A549 (cell line): ENCODE measurements around the gene TIAM2. TPM values are rescaled to one million over a fixed set of nuclear protein-coding genes. Genes with fewer than 3 reads are reported as not detected.

Experiments used
- ATAC-seq, 2 experiments: fragments of 200-7000 bp in 1 of 2; fragments of >200 bp in 1 of 2; cut with Nextera tagmentation in 1 of 2; cut with Tn5 transposase in 1 of 2; 3 replicates each; pipeline versions ENCODE4 v1.8.0 to v1.9.1; 2018 to 2020; ENCODE audit warnings: mild to moderate bottlenecking in 1 of 2, moderate library complexity in 1 of 2
- CTCF ChIA-PET: fragments of 300-600 bp; sonication (Branson Sonifier 250); formaldehyde crosslinking; extraction: SDS; loops from one replicate; lab custom pipeline; 2021; ENCODE audit warnings: antibody characterized with exemption, inconsistent platforms; lab: Yijun Ruan, JAX
- POLR2A ChIA-PET: fragments of 350-600 bp; formaldehyde crosslinking; extraction: SDS; loops from one replicate; lab custom pipeline; 2021; ENCODE audit warnings: antibody characterized with exemption, inconsistent platforms; lab: Yijun Ruan, JAX
- DNase-seq, 2 experiments: peaks; one replicate each; pipeline versions ENCODE4 v3.0.0 to v3.0.0-alpha.2; 2011 to 2016; ENCODE audit warnings: low read depth in 1 of 2, low spot score in 1 of 2
- FAIRE-seq: peaks from 2 replicates; lab custom pipeline; 2011; peaks lifted over from hg19 to GRCh38; lab: Jason Lieb, UNC
- H3K27ac ChIP-seq, 2 experiments: fragments of >200 bp; sonication (Bioruptor Twin); formaldehyde crosslinking; 3 replicates each; pipeline ENCODE4 v1.5.1; 2016 to 2017
- H3K4me1 ChIP-seq: fragments of >200 bp; sonication (Bioruptor Twin); formaldehyde crosslinking; 3 replicates; pipeline ENCODE4 v1.6.1; 2016
- H3K4me2 ChIP-seq: fragments of >200 bp; sonication (Bioruptor Twin); formaldehyde crosslinking; 3 replicates; pipeline ENCODE4 v1.6.1; 2016
- H3K4me3 ChIP-seq: fragments of >200 bp; sonication (Bioruptor Twin); formaldehyde crosslinking; 3 replicates; pipeline ENCODE4 v1.5.1; 2016
- H3K9me3 ChIP-seq: fragments of >200 bp; sonication (Bioruptor Twin); formaldehyde crosslinking; 3 replicates; pipeline ENCODE4 v1.6.1; 2016
- BHLHE40 ChIP-seq: IDR thresholded peaks from 2 replicates; pipeline ENCODE4 v1.6.1; 2012; ENCODE audit warnings: low read depth, low read length, inconsistent platforms
- CEBPB ChIP-seq, 2 experiments: fragments of >200 bp in 1 of 2; sonication (Bioruptor Twin) in 1 of 2; formaldehyde crosslinking in 1 of 2; IDR thresholded peaks; 2 replicates each; pipeline ENCODE4 v1.6.1; 2012 to 2016
- CHD2 ChIP-seq: fragments of 150-350 bp; IDR thresholded peaks from 2 replicates; pipeline ENCODE4 v1.6.1; 2014; ENCODE audit warnings: low read length; ENCODE audit not compliant: partially characterized antibody
- CHD4 ChIP-seq: fragments of 200-600 bp; sonication (generic); IDR thresholded peaks from 2 replicates; pipeline ENCODE4 v1.6.1; 2016; ENCODE audit warnings: antibody characterized with exemption, mild to moderate bottlenecking, borderline replicate concordance
- EHF ChIP-seq: fragments of 250-450 bp; sonication (Bioruptor Pico); IDR thresholded peaks from 2 replicates; pipeline ENCODE4 v1.5.0; 2020; ENCODE audit warnings: mild to moderate bottlenecking
- EP300 ChIP-seq, 2 experiments: fragments of >200 bp; sonication (Bioruptor Twin); formaldehyde crosslinking; IDR thresholded peaks; 2 replicates in 1 of 2; 3 replicates in 1 of 2; pipeline ENCODE4 v1.6.1; 2016 to 2017
- ESRRA ChIP-seq: fragments of 150-350 bp; IDR thresholded peaks from 2 replicates; pipeline ENCODE4 v1.6.1; 2014; ENCODE audit warnings: mild to moderate bottlenecking, low read length, borderline replicate concordance
- FOSB ChIP-seq: fragments of 250-450 bp; sonication (Bioruptor Pico); IDR thresholded peaks from 2 replicates; pipeline ENCODE4 v1.5.0; 2020; ENCODE audit warnings: mild to moderate bottlenecking, moderate library complexity
- HDAC2 ChIP-seq: fragments of 200-600 bp; sonication (generic); IDR thresholded peaks from 2 replicates; pipeline ENCODE4 v1.6.1; 2016
- HOXA7 ChIP-seq: fragments of 250-450 bp; sonication (Bioruptor Pico); IDR thresholded peaks from 2 replicates; pipeline ENCODE4 v1.5.0; 2020; ENCODE audit warnings: mild to moderate bottlenecking, moderate library complexity
- HOXB13 ChIP-seq: fragments of 250-450 bp; sonication (Bioruptor Pico); IDR thresholded peaks from 2 replicates; pipeline ENCODE4 v1.5.0; 2020; ENCODE audit warnings: low read depth, mild to moderate bottlenecking, moderate library complexity
- KDM5A ChIP-seq: fragments of 200-600 bp; sonication (generic); IDR thresholded peaks from 2 replicates; pipeline ENCODE4 v1.6.1; 2016; ENCODE audit warnings: antibody characterized with exemption, mild to moderate bottlenecking
- MYC ChIP-seq: IDR thresholded peaks from 2 replicates; pipeline ENCODE4 v1.6.1; 2012; ENCODE audit warnings: mild to moderate bottlenecking, inconsistent platforms, low read length, improper control_type of control experiment, borderline replicate concordance
- NR3C1 ChIP-seq: fragments of >200 bp; sonication (Bioruptor Twin); formaldehyde crosslinking; IDR thresholded peaks from 3 replicates; pipeline ENCODE4 v1.6.1; 2017
- RAD21 ChIP-seq, 2 experiments: fragments of >200 bp in 1 of 2; sonication (Bioruptor Twin) in 1 of 2; formaldehyde crosslinking in 1 of 2; IDR thresholded peaks in 1 of 2; conservative IDR thresholded peaks in 1 of 2; 2 replicates in 1 of 2; 3 replicates in 1 of 2; pipeline ENCODE4 v1.6.1; 2012 to 2018; ENCODE audit warnings: inconsistent platforms in 1 of 2
- RCOR1 ChIP-seq: fragments of 150-350 bp; IDR thresholded peaks from 2 replicates; pipeline ENCODE4 v1.6.1; 2014; ENCODE audit warnings: antibody characterized with exemption, low read length, low read depth
- RNF2 ChIP-seq: fragments of 200-600 bp; sonication (generic); IDR thresholded peaks from 2 replicates; pipeline ENCODE4 v1.6.1; 2016; ENCODE audit warnings: low read depth, mild to moderate bottlenecking, antibody characterized with exemption, moderate library complexity, borderline replicate concordance
- SREBF2 ChIP-seq: fragments of 450-650 bp; IDR thresholded peaks from 2 replicates; pipeline ENCODE4 v1.6.1; 2014; ENCODE audit warnings: mild to moderate bottlenecking, moderate library complexity
- ZC3H11A ChIP-seq: fragments of 450-650 bp; IDR thresholded peaks from 2 replicates; pipeline ENCODE4 v1.6.1; 2014; ENCODE audit warnings: antibody characterized with exemption, mild to moderate bottlenecking
- ZFP36 ChIP-seq: fragments of 450-650 bp; IDR thresholded peaks from 2 replicates; pipeline ENCODE4 v1.6.1; 2014; ENCODE audit warnings: borderline replicate concordance; ENCODE audit not compliant: partially characterized antibody
- ZNF302 ChIP-seq: fragments of 250-450 bp; sonication (Bioruptor Pico); IDR thresholded peaks from 2 replicates; pipeline ENCODE4 v1.9.0; 2021; ENCODE audit warnings: inconsistent platforms, mild to moderate bottlenecking, moderate library complexity
- WGBS: methylation state at CpG from one replicate; pipeline ENCODE4 v1.1.6; 2017; ENCODE audit errors: missing lambda C conversion rate; 5-methylcytosine and 5-hydroxymethylcytosine counted together
- polyA plus RNA-seq, 4 experiments: library from polyadenylated mRNA; depleted of rRNA in 3 of 4; stranded (reverse); fragments of >200 nt; fragmentation: RNase III in 1 of 4; extraction: RNeasy Plus Mini Kit Qiagen cat#74134 plus additional on column Dnase treatment in 1 of 4; gene quantifications; 2 replicates in 3 of 4; 3 replicates in 1 of 4; pipeline ENCODE4 v1.2.3, GENCODE V29; 2011 to 2017
- TF ChIP-seq, protein P1 (sequence below): fragments of 150-350 bp; IDR thresholded peaks from 2 replicates; pipeline ENCODE4 v1.6.1; 2014; ENCODE audit warnings: low read depth, mild to moderate bottlenecking, low read length
- TF ChIP-seq, protein P2 (sequence below): fragments of 200-600 bp; sonication (generic); IDR thresholded peaks from 2 replicates; pipeline ENCODE4 v1.6.1; 2016; ENCODE audit warnings: antibody characterized with exemption, mild to moderate bottlenecking, moderate library complexity
- TF ChIP-seq, protein P3 (sequence below): fragments of >200 bp; sonication (Bioruptor Twin); formaldehyde crosslinking; IDR thresholded peaks from 3 replicates; pipeline ENCODE4 v1.6.1; 2016
- TF ChIP-seq, protein P4 (sequence below): fragments of 450-650 bp; IDR thresholded peaks from 2 replicates; pipeline ENCODE4 v1.6.1; 2014; ENCODE audit warnings: antibody characterized with exemption
- TF ChIP-seq, protein P5 (sequence below): fragments of >200 bp; sonication (Bioruptor Twin); formaldehyde crosslinking; IDR thresholded peaks from 3 replicates; pipeline ENCODE4 v1.5.1; 2016
- TF ChIP-seq, protein P6 (sequence below): fragments of 250-450 bp; sonication (Bioruptor Pico); IDR thresholded peaks from 2 replicates; pipeline ENCODE4 v1.5.0; 2020; ENCODE audit warnings: low read depth, mild to moderate bottlenecking, moderate library complexity

The TIAM2 gene
- polyA plus RNA-seq, 2 of the 4 experiments (the other 2 are of a cell fraction): 2.5 to 3.1 TPM

DNA sequence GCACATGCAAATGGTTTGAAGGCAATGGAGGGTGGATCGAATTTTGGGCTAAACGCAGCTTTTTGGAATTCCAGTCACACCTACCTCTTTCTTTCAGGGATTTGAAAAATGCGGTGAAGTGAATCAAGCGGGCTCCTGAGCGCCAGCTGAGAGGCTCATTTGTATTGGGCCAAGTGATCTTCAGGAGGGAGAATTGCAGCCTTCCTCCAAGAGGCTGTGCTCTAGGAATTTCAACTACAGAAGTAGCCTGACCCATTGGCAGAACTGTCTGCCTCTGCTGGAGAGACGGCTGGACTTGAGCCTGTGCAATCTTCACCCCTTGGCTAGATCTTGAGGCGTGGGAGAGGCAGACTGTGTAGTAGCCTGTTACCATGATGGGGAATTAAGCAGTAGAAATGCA, 5.7 kb upstream of the TIAM2 start:
- Histone ChIP-seq H3K4me1 (peaks cover 9% of the 10 kb centered on the region), H3K27ac (no peak overlapping the region), H3K4me2 (no peak overlapping the region), H3K9me3 (no peaks in the 10 kb centered on the region), H3K4me3 (no peak overlapping the region)
- POLR2A ChIA-PET: no interaction called here
- WGBS: 73% methylated on average over 7 of the region's 7 CpGs
- ATAC-seq: no peak
- no peak for FAIRE-seq
- CTCF ChIA-PET: no interaction called here
- no peak for DNase-seq
- no peak for TF ChIP-seq ZC3H11A
- TF ChIP-seq CHD4: no peak
- TF ChIP-seq, protein P1, sequence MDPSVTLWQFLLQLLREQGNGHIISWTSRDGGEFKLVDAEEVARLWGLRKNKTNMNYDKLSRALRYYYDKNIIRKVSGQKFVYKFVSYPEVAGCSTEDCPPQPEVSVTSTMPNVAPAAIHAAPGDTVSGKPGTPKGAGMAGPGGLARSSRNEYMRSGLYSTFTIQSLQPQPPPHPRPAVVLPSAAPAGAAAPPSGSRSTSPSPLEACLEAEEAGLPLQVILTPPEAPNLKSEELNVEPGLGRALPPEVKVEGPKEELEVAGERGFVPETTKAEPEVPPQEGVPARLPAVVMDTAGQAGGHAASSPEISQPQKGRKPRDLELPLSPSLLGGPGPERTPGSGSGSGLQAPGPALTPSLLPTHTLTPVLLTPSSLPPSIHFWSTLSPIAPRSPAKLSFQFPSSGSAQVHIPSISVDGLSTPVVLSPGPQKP: no peak
- TF ChIP-seq RNF2: no peak
- TF ChIP-seq, protein P2, sequence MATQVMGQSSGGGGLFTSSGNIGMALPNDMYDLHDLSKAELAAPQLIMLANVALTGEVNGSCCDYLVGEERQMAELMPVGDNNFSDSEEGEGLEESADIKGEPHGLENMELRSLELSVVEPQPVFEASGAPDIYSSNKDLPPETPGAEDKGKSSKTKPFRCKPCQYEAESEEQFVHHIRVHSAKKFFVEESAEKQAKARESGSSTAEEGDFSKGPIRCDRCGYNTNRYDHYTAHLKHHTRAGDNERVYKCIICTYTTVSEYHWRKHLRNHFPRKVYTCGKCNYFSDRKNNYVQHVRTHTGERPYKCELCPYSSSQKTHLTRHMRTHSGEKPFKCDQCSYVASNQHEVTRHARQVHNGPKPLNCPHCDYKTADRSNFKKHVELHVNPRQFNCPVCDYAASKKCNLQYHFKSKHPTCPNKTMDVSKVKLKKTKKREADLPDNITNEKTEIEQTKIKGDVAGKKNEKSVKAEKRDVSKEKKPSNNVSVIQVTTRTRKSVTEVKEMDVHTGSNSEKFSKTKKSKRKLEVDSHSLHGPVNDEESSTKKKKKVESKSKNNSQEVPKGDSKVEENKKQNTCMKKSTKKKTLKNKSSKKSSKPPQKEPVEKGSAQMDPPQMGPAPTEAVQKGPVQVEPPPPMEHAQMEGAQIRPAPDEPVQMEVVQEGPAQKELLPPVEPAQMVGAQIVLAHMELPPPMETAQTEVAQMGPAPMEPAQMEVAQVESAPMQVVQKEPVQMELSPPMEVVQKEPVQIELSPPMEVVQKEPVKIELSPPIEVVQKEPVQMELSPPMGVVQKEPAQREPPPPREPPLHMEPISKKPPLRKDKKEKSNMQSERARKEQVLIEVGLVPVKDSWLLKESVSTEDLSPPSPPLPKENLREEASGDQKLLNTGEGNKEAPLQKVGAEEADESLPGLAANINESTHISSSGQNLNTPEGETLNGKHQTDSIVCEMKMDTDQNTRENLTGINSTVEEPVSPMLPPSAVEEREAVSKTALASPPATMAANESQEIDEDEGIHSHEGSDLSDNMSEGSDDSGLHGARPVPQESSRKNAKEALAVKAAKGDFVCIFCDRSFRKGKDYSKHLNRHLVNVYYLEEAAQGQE: no peak
- no peak for TF ChIP-seq MYC
- TF ChIP-seq FOSB (CRISPR knock-in tag): no peak
- TF ChIP-seq ZFP36: no peak
- no peak for TF ChIP-seq EHF
- TF ChIP-seq CHD2: no peak
- TF ChIP-seq, protein P3, sequence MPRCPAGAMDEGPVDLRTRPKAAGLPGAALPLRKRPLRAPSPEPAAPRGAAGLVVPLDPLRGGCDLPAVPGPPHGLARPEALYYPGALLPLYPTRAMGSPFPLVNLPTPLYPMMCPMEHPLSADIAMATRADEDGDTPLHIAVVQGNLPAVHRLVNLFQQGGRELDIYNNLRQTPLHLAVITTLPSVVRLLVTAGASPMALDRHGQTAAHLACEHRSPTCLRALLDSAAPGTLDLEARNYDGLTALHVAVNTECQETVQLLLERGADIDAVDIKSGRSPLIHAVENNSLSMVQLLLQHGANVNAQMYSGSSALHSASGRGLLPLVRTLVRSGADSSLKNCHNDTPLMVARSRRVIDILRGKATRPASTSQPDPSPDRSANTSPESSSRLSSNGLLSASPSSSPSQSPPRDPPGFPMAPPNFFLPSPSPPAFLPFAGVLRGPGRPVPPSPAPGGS: no peak
- no peak for TF ChIP-seq SREBF2
- TF ChIP-seq, protein P4, sequence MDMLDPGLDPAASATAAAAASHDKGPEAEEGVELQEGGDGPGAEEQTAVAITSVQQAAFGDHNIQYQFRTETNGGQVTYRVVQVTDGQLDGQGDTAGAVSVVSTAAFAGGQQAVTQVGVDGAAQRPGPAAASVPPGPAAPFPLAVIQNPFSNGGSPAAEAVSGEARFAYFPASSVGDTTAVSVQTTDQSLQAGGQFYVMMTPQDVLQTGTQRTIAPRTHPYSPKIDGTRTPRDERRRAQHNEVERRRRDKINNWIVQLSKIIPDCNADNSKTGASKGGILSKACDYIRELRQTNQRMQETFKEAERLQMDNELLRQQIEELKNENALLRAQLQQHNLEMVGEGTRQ: no peak
- TF ChIP-seq HOXB13 (CRISPR knock-in tag): no peak
- TF ChIP-seq, all 56 proteins: peak for 0

DNA sequence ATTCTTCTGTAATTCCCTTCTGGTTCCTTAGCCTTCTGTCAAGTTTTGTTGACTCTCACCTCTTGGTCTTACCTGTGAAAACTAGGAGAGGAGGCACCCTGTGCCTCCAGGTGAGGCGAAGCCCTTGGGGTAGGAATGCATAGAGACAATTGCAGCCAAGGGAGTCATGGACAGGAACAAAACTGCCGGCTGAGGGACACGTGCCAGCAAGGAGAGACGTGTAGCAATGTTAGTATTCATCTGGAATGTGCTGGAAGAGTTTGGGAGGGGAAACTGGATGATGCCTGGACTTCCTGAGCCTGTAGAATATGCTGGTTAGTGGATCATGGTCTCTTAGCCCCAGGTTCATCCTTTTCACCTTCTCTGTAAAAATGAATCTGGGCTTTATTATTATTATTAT, 3.9 kb upstream of the TIAM2 start:
- no peak overlapping the region for H3K27ac ChIP-seq
- DNase-seq: no peak
- CTCF ChIA-PET: no interaction called here
- peaks cover 9% of the 10 kb centered on the region for H3K4me1 ChIP-seq
- no peak for ATAC-seq
- no peaks in the 10 kb centered on the region for H3K9me3 ChIP-seq
- no peak for TF ChIP-seq HDAC2
- TF ChIP-seq EP300 (IDR thresholded peaks at IDR 0.05): no peak
- no peak for TF ChIP-seq NR3C1
- TF ChIP-seq, protein P5, sequence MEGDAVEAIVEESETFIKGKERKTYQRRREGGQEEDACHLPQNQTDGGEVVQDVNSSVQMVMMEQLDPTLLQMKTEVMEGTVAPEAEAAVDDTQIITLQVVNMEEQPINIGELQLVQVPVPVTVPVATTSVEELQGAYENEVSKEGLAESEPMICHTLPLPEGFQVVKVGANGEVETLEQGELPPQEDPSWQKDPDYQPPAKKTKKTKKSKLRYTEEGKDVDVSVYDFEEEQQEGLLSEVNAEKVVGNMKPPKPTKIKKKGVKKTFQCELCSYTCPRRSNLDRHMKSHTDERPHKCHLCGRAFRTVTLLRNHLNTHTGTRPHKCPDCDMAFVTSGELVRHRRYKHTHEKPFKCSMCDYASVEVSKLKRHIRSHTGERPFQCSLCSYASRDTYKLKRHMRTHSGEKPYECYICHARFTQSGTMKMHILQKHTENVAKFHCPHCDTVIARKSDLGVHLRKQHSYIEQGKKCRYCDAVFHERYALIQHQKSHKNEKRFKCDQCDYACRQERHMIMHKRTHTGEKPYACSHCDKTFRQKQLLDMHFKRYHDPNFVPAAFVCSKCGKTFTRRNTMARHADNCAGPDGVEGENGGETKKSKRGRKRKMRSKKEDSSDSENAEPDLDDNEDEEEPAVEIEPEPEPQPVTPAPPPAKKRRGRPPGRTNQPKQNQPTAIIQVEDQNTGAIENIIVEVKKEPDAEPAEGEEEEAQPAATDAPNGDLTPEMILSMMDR: no peak
- no peak for TF ChIP-seq CEBPB (IDR thresholded peaks at IDR 0.05)
- TF ChIP-seq RNF2: no peak
- no peak for TF ChIP-seq ESRRA
- no peak for TF ChIP-seq RCOR1
- TF ChIP-seq, protein P1: no peak
- no peak for TF ChIP-seq KDM5A
- no peak for TF ChIP-seq BHLHE40
- no peak for TF ChIP-seq RAD21 (conservative IDR thresholded peaks at IDR 0.05 in 1 of 2, IDR thresholded peaks at IDR 0.05 in 1 of 2)
- no peak for TF ChIP-seq HOXA7
- TF ChIP-seq, protein P6, sequence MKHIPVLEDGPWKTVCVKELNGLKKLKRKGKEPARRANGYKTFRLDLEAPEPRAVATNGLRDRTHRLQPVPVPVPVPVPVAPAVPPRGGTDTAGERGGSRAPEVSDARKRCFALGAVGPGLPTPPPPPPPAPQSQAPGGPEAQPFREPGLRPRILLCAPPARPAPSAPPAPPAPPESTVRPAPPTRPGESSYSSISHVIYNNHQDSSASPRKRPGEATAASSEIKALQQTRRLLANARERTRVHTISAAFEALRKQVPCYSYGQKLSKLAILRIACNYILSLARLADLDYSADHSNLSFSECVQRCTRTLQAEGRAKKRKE (CRISPR knock-in tag): no peak
- no peak for TF ChIP-seq ZC3H11A
- no peak for TF ChIP-seq ZNF302
- TF ChIP-seq, all 56 proteins: peak for 0
- 38% methylated on average over 4 of the region's 4 CpGs for WGBS
- POLR2A ChIA-PET: no interaction called here
- Histone ChIP-seq H3K4me3 (no peak overlapping the region), H3K4me2 (no peak overlapping the region)
- FAIRE-seq: no peak
